ENCODE data around the gene GRIK4.
"Not testable (repeated sequence)": the region's sequence is repeated elsewhere in the genome, so short reads cannot be mapped to it uniquely, and the experiment has no call there.

The GRIK4 gene

DNA sequence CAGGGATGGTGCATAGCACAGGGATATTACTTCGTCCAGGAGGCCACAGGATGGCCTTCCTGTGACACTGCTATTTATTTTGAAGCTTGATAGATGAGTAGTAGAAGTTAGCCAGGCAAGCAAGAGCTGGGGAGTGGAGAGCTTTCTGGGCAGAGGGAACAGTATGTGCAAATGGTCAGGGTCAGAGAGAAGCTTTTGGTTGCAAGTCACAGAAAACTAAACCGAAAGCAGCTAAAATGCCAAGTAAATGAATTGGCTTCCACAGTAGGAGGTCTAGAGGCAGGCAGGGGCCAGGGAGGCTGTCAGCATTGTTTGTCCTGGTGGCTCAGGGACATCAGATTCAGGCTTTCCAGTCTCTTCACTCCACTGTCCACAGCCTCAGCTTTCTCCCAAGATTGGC lies 247.5 kb downstream of the GRIK4 start:
- Histone ChIP-seq H3K9me3 (ENCODE audit: insufficient read depth, low read depth, low read length) (no peaks in the 10 kb centered on the region), H3K4me1 (ENCODE audit: insufficient read depth, low read length, poor library complexity, severe bottlenecking) (no peaks in the 10 kb centered on the region), H4K20me1 (ENCODE audit: insufficient read depth, low read length, poor library complexity, severe bottlenecking) (no peaks in the 10 kb centered on the region), H3K4me2 (ENCODE audit: low read depth, low read length, poor library complexity, severe bottlenecking) (no peak overlapping the region), H3K9ac (ENCODE audit: low read depth, low read length, poor library complexity, severe bottlenecking) (no peak overlapping the region), H3K4me3 (ENCODE audit: low read length, poor library complexity, severe bottlenecking) (no peak overlapping the region), H3K36me3 (ENCODE audit: insufficient read depth, low read length) (no peaks in the 10 kb centered on the region), H3K79me2 (ENCODE audit: insufficient read depth, low read length) (no peaks in the 10 kb centered on the region), H2AFZ (ENCODE audit: low read length) (no peak overlapping the region), H3K27me3 (ENCODE audit: insufficient read depth, low read length, poor library complexity, severe bottlenecking) (no peaks in the 10 kb centered on the region), H3K9me2 (replicated peaks; ENCODE audit: low read depth, low read length) (no peaks in the 10 kb centered on the region), H3F3A (ENCODE audit: low read depth) (no peaks in the 10 kb centered on the region)
- TF ChIP-seq EZH2phosphoT487 (IDR thresholded peaks at IDR 0.05; ENCODE audit: borderline replicate concordance): no peak
- TF ChIP-seq, protein P1, sequence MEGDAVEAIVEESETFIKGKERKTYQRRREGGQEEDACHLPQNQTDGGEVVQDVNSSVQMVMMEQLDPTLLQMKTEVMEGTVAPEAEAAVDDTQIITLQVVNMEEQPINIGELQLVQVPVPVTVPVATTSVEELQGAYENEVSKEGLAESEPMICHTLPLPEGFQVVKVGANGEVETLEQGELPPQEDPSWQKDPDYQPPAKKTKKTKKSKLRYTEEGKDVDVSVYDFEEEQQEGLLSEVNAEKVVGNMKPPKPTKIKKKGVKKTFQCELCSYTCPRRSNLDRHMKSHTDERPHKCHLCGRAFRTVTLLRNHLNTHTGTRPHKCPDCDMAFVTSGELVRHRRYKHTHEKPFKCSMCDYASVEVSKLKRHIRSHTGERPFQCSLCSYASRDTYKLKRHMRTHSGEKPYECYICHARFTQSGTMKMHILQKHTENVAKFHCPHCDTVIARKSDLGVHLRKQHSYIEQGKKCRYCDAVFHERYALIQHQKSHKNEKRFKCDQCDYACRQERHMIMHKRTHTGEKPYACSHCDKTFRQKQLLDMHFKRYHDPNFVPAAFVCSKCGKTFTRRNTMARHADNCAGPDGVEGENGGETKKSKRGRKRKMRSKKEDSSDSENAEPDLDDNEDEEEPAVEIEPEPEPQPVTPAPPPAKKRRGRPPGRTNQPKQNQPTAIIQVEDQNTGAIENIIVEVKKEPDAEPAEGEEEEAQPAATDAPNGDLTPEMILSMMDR (conservative IDR thresholded peaks at IDR 0.05; ENCODE audit: low read length): no peak

DNA sequence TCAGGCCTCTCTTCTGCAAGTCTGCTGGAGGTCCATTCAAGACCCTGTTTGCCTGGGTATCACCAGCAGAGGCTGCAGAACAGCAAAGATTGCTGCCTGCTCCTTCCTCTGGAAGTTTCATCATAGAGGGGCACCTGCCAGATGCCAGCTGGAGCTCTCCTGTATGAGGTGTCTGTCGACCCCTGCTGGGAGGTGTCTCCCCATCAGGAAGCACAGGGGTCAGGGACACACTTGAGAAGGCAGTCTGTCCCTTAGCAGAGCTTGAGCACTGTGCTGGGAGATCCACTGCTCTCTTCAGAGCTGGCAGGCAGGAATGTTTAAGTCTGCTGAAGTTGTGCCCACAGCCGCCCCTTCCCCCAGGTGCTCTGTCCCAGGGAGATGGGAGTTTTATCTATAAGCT lies 254.2 kb downstream of the GRIK4 start:
- not testable (repeated sequence) for H3K36me3 ChIP-seq (ENCODE audit: insufficient read depth, low read length); H3F3A ChIP-seq (ENCODE audit: low read depth); H3K9ac ChIP-seq (ENCODE audit: low read depth, low read length, poor library complexity, severe bottlenecking); H3K79me2 ChIP-seq (ENCODE audit: insufficient read depth, low read length); H4K20me1 ChIP-seq (ENCODE audit: insufficient read depth, low read length, poor library complexity, severe bottlenecking); H3K9me2 ChIP-seq (replicated peaks; ENCODE audit: low read depth, low read length); H3K4me2 ChIP-seq (ENCODE audit: low read depth, low read length, poor library complexity, severe bottlenecking); H3K4me3 ChIP-seq (ENCODE audit: low read length, poor library complexity, severe bottlenecking); H3K4me1 ChIP-seq (ENCODE audit: insufficient read depth, low read length, poor library complexity, severe bottlenecking); H3K27me3 ChIP-seq (ENCODE audit: insufficient read depth, low read length, poor library complexity, severe bottlenecking); H2AFZ ChIP-seq (ENCODE audit: low read length); H3K9me3 ChIP-seq (ENCODE audit: insufficient read depth, low read depth, low read length)

DNA sequence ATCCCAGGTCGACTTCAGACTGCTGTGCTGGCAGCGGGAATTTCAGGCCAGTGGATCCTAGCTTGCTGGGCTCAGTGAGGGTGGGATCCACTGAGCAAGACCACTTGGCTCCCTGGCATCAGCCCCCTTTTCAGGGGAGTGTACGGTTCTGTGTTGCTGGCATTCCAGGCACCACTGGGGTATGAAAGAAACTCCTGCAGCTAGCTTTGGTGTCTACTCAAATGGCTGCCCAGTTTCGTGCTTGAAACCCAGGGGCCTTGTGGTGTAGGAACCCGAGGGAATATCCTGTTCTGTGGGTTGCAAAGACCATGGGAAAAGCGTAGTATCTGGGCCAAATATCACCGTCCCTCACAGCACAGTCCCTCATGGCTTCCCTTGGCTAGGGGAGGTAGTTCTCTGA lies 254.8 kb downstream of the GRIK4 start:
- H3K9me2 ChIP-seq (replicated peaks; ENCODE audit: low read depth, low read length): no peaks in the 10 kb centered on the region
- no peak overlapping the region for H3K4me3 ChIP-seq (ENCODE audit: low read length, poor library complexity, severe bottlenecking)
- no peak overlapping the region for H2AFZ ChIP-seq (ENCODE audit: low read length)
- no peaks in the 10 kb centered on the region for H4K20me1 ChIP-seq (ENCODE audit: insufficient read depth, low read length, poor library complexity, severe bottlenecking)
- no peaks in the 10 kb centered on the region for H3K36me3 ChIP-seq (ENCODE audit: insufficient read depth, low read length)
- no peaks in the 10 kb centered on the region for H3F3A ChIP-seq (ENCODE audit: low read depth)
- no peak overlapping the region for H3K4me2 ChIP-seq (ENCODE audit: low read depth, low read length, poor library complexity, severe bottlenecking)
- no peaks in the 10 kb centered on the region for H3K27me3 ChIP-seq (ENCODE audit: insufficient read depth, low read length, poor library complexity, severe bottlenecking)
- peaks cover 3% of the 10 kb centered on the region; the same call in 1 of the 2 replicates for H3K9me3 ChIP-seq (ENCODE audit: insufficient read depth, low read depth, low read length)
- H3K4me1 ChIP-seq (ENCODE audit: insufficient read depth, low read length, poor library complexity, severe bottlenecking): no peaks in the 10 kb centered on the region
- no peaks in the 10 kb centered on the region for H3K79me2 ChIP-seq (ENCODE audit: insufficient read depth, low read length)
- no peak overlapping the region for H3K9ac ChIP-seq (ENCODE audit: low read depth, low read length, poor library complexity, severe bottlenecking)
- TF ChIP-seq, protein P1 (conservative IDR thresholded peaks at IDR 0.05; ENCODE audit: low read length): no peak
- TF ChIP-seq EZH2phosphoT487 (IDR thresholded peaks at IDR 0.05; ENCODE audit: borderline replicate concordance): no peak

DNA sequence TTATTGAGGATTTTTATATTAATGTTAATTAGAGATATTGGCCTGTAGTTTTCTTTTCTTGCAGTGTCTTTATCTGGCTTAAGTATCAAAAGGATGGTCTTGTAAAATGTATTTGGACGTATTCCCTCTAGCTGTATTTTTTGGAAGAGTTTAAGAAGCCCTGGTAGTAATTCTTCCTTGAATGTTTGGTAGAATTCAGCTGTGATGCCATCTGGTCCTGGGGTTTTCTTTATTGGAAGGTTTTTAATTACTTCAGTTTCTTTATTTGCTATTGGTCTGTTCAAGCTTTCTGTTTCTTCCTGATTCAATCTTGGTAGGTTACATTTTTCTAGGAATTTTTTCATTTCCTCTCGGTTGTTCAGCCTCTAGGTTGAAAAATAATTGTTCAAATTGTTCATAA lies 257.4 kb downstream of the GRIK4 start:
- Histone ChIP-seq H3K4me3 (ENCODE audit: low read length, poor library complexity, severe bottlenecking) (no peak overlapping the region), H3K27me3 (ENCODE audit: insufficient read depth, low read length, poor library complexity, severe bottlenecking) (no peaks in the 10 kb centered on the region), H3K4me1 (ENCODE audit: insufficient read depth, low read length, poor library complexity, severe bottlenecking) (peaks cover 5% of the 10 kb centered on the region), H3K4me2 (ENCODE audit: low read depth, low read length, poor library complexity, severe bottlenecking) (no peak overlapping the region), H3K36me3 (ENCODE audit: insufficient read depth, low read length) (no peaks in the 10 kb centered on the region), H3K9me2 (replicated peaks; ENCODE audit: low read depth, low read length) (no peaks in the 10 kb centered on the region), H3K9ac (ENCODE audit: low read depth, low read length, poor library complexity, severe bottlenecking) (no peak overlapping the region), H4K20me1 (ENCODE audit: insufficient read depth, low read length, poor library complexity, severe bottlenecking) (no peaks in the 10 kb centered on the region), H3K79me2 (ENCODE audit: insufficient read depth, low read length) (no peaks in the 10 kb centered on the region), H3F3A (ENCODE audit: low read depth) (no peaks in the 10 kb centered on the region), H3K9me3 (ENCODE audit: insufficient read depth, low read depth, low read length) (peaks cover 3% of the 10 kb centered on the region; the same call in 1 of the 2 replicates), H2AFZ (ENCODE audit: low read length) (no peak overlapping the region)
- TF ChIP-seq, protein P1 (conservative IDR thresholded peaks at IDR 0.05; ENCODE audit: low read length): no peak
- TF ChIP-seq EZH2phosphoT487 (IDR thresholded peaks at IDR 0.05; ENCODE audit: borderline replicate concordance): no peak
